Astrocyte of the spinal cord (primary cell): Measurements from ENCODE around the gene CACNA1C.

Experiments used
- DNase-seq: peaks from one replicate; pipeline ENCODE4 v3.0.0; 2011; ENCODE audit warnings: low read depth, low spot score
- H3K4me3 ChIP-seq: 2 replicates; pipeline ENCODE4 v1.5.1; 2011; ENCODE audit warnings: low read depth, mild to moderate bottlenecking, low read length, moderate library complexity
- CTCF ChIP-seq: IDR thresholded peaks from 2 replicates; pipeline ENCODE4 v1.5.1; 2012; ENCODE audit warnings: low read depth, mild to moderate bottlenecking, low read length, inconsistent platforms
- in situ Hi-C: cut with HindIII; loops from 2 replicates; pipeline ENCODE4 v1.10.0; 2017; ENCODE audit warnings: low sequenced_read_pairs

Gene CACNA1C

GRCh38 chr12:2052826-2053678 is at the start of gene CACNA1C:
TSS of gene CACNA1C (plus strand) at chr12:2052987. CDS start at chr12:2053563, 576 bp downstream.
- peak; percentile 52 for DNase-seq
- peak within 1 kb of the TSS; percentile 62 for H3K4me3 ChIP-seq
- in situ Hi-C loops, result no loop called here
- peak; percentile 35 for TF ChIP-seq CTCF

- no peak for TF ChIP-seq CTCF
- in situ Hi-C loops, result no loop called here
- H3K4me3 ChIP-seq, result peak overlapping the region; percentile 85
- no peak for DNase-seq
These were observed 49.1 kb upstream of the CACNA1C start for GRCh38 chr12:2003676-2004112.

- H3K4me3 ChIP-seq, result peak within 1 kb of the TSS; percentile 85
- in situ Hi-C loops, result no loop called here
- DNase-seq, result peak; percentile 99
- no peak for TF ChIP-seq CTCF
These were observed 48.5 kb upstream of the CACNA1C start, which contains the start of gene DCP1B for GRCh38 chr12:2004113-2004929. TSS of gene DCP1B (minus strand) at chr12:2004457. CDS start at chr12:2004431, 26 bp downstream.

GRCh38 chr12:2008677-2009076 is 44.1 kb upstream of the CACNA1C start:
- no peak overlapping the region for H3K4me3 ChIP-seq
- peak; percentile 63 for DNase-seq
- in situ Hi-C loops, result no loop called here
- TF ChIP-seq CTCF, result no peak

GRCh38 chr12:2009623-2010022 is 43.2 kb upstream of the CACNA1C start:
- TF ChIP-seq CTCF, result peak; percentile 21
- no peak overlapping the region for H3K4me3 ChIP-seq
- in situ Hi-C loops, result no loop called here
- no peak for DNase-seq
